Measurements from ENCODE around the gene GRIN2A.
"Not testable (repeated sequence)": the region's sequence is repeated elsewhere in the genome, so short reads cannot be mapped to it uniquely, and the experiment has no call there.

GRIN2A gene

GRCh38 chr16:9911989-9912388, 270.2 kb downstream of the GRIN2A start:
- no peak for DNase-seq (ENCODE audit: low spot score)

GRCh38 chr16:9911231-9911630, 271.0 kb downstream of the GRIN2A start:
- DNase-seq (ENCODE audit: low spot score): no peak

- DNase-seq (ENCODE audit: low spot score): no peak
Measured at GRCh38 chr16:9909072-9909825, 273.0 kb downstream of the GRIN2A start.

GRCh38 chr16:9908613-9909012, 273.6 kb downstream of the GRIN2A start:
- no peak for DNase-seq (ENCODE audit: low spot score)

GRCh38 chr16:9907752-9908151, 274.5 kb downstream of the GRIN2A start:
- DNase-seq (ENCODE audit: low spot score): no peak

GRCh38 chr16:9906218-9906617, 276.0 kb downstream of the GRIN2A start:
- no peak for DNase-seq (ENCODE audit: low spot score)

- no peak for DNase-seq (ENCODE audit: low spot score)
Measured at GRCh38 chr16:9904526-9904925, 277.7 kb downstream of the GRIN2A start.

GRCh38 chr16:9900576-9900975, 281.7 kb downstream of the GRIN2A start:
- DNase-seq (ENCODE audit: low spot score): no peak

- DNase-seq (ENCODE audit: low spot score): no peak
Measured at GRCh38 chr16:9898555-9898954, 283.7 kb downstream of the GRIN2A start.

GRCh38 chr16:9898124-9898523, 284.1 kb downstream of the GRIN2A start:
- no peak for DNase-seq (ENCODE audit: low spot score)

- DNase-seq (ENCODE audit: low spot score): no peak
Measured at GRCh38 chr16:9895817-9896216, 286.4 kb downstream of the GRIN2A start.

- DNase-seq (ENCODE audit: low spot score): no peak
Measured at GRCh38 chr16:9885876-9886275, 296.4 kb downstream of the GRIN2A start.

GRCh38 chr16:9885467-9885866, 296.8 kb downstream of the GRIN2A start:
- no peak for DNase-seq (ENCODE audit: low spot score)

- DNase-seq (ENCODE audit: low spot score): not testable (repeated sequence)
Measured at GRCh38 chr16:9875981-9876380, 306.2 kb downstream of the GRIN2A start.

GRCh38 chr16:9874219-9874618, 308.0 kb downstream of the GRIN2A start:
- DNase-seq (ENCODE audit: low spot score): no peak

GRCh38 chr16:9870962-9871361, 311.3 kb downstream of the GRIN2A start:
- no peak for DNase-seq (ENCODE audit: low spot score)

- no peak for DNase-seq (ENCODE audit: low spot score)
Measured at GRCh38 chr16:9869776-9870175, 312.5 kb downstream of the GRIN2A start.

- DNase-seq (ENCODE audit: low spot score): no peak
Measured at GRCh38 chr16:9868606-9869149, 313.6 kb downstream of the GRIN2A start.

- DNase-seq (ENCODE audit: low spot score): no peak
Measured at GRCh38 chr16:9867176-9867575, 315.1 kb downstream of the GRIN2A start.

- no peak for DNase-seq (ENCODE audit: low spot score)
Measured at GRCh38 chr16:9864461-9864860, 317.8 kb downstream of the GRIN2A start.

GRCh38 chr16:9862327-9862726, 319.9 kb downstream of the GRIN2A start:
- no peak for DNase-seq (ENCODE audit: low spot score)

- DNase-seq (ENCODE audit: low spot score): no peak
Measured at GRCh38 chr16:9860876-9861275, 321.4 kb downstream of the GRIN2A start.

GRCh38 chr16:9859701-9860327, 322.4 kb downstream of the GRIN2A start:
- no peak for DNase-seq (ENCODE audit: low spot score)

GRCh38 chr16:9854675-9855074, 327.6 kb downstream of the GRIN2A start:
- DNase-seq (ENCODE audit: low spot score): no peak
